Smooth muscle cell (in vitro differentiated cells): ENCODE results near the gene NAPA. TPM values are rescaled to one million over a fixed set of nuclear protein-coding genes. Genes with fewer than 3 reads are reported as not detected.
A peak's percentile ranks its signal among the peaks of the same experiment; 100 is the strongest.

Experiments used
- DNase-seq: peaks from one replicate; lab custom pipeline; 2025; ENCODE audit not compliant: unreplicated experiment; lab: John Stamatoyannopoulos, UW
- H2AFZ ChIP-seq: fragments of 200-600 bp; sonication (generic); 2 replicates; pipeline ENCODE4 v1.6.0; 2016; ENCODE audit warnings: antibody characterized with exemption, low read depth, mild to moderate bottlenecking
- H3F3A ChIP-seq: fragments of 200-600 bp; sonication (generic); 2 replicates; pipeline ENCODE4 v1.6.0; 2017; ENCODE audit warnings: antibody characterized with exemption, low read depth
- H3K27ac ChIP-seq: fragments of 200-600 bp; sonication (generic); 2 replicates; pipeline ENCODE4 v1.5.1; 2016; ENCODE audit warnings: low read depth, mild to moderate bottlenecking
- H3K27me3 ChIP-seq: fragments of 200-600 bp; sonication (generic); 2 replicates; pipeline ENCODE4 v1.6.1; 2016; ENCODE audit warnings: low read depth, mild to moderate bottlenecking
- H3K36me3 ChIP-seq: fragments of 200-600 bp; sonication (generic); 2 replicates; pipeline ENCODE4 v1.5.1; 2016; ENCODE audit warnings: low read depth
- H3K4me1 ChIP-seq: fragments of 200-600 bp; sonication (generic); 2 replicates; pipeline ENCODE4 v1.5.1; 2016; ENCODE audit warnings: low read depth
- H3K4me2 ChIP-seq: fragments of 200-600 bp; sonication (generic); 2 replicates; pipeline ENCODE4 v1.6.0; 2016; ENCODE audit warnings: mild to moderate bottlenecking
- H3K4me3 ChIP-seq: fragments of 200-600 bp; sonication (generic); 2 replicates; pipeline ENCODE4 v1.5.1; 2016; ENCODE audit warnings: mild to moderate bottlenecking
- H3K79me2 ChIP-seq: fragments of 200-600 bp; sonication (generic); 2 replicates; pipeline ENCODE4 v1.6.0; 2016; ENCODE audit warnings: low read depth, mild to moderate bottlenecking
- H3K9ac ChIP-seq: fragments of 200-600 bp; sonication (generic); 2 replicates; pipeline ENCODE4 v1.6.0; 2016; ENCODE audit warnings: low read depth
- H3K9me3 ChIP-seq: fragments of 200-600 bp; sonication (generic); replicated peaks from 2 replicates; pipeline ENCODE4 v1.5.1; 2016; ENCODE audit warnings: low read depth
- H4K20me1 ChIP-seq: fragments of 200-600 bp; sonication (generic); 2 replicates; pipeline ENCODE4 v1.6.0; 2016; ENCODE audit warnings: low read depth
- CTCF ChIP-seq: fragments of 200-600 bp; sonication (generic); IDR thresholded peaks from 2 replicates; pipeline ENCODE4 v1.5.1; 2017; ENCODE audit warnings: borderline replicate concordance, mild to moderate bottlenecking, antibody characterized with exemption; ENCODE audit not compliant: insufficient read depth, poor library complexity, severe bottlenecking
- WGBS: methylation state at CpG from one replicate; pipeline ENCODE4 v1.1.7; 2016; ENCODE audit warnings: low lambda C conversion rate; 5-methylcytosine and 5-hydroxymethylcytosine counted together
- polyA plus RNA-seq: library from polyadenylated mRNA; unstranded; fragments of >200 nt; fragmentation: Nextera tagmentation; extraction: Ambion mirVana; gene quantifications from 2 replicates; pipeline ENCODE4 v1.2.1, GENCODE V29; 2016
- total RNA-seq: library from RNA; depleted of rRNA; stranded (reverse); fragments of >200 nt; gene quantifications from 2 replicates; pipeline ENCODE4 v1.2.3, GENCODE V29; 2014

The NAPA gene
- total and polyA plus RNA-seq, 2 experiments from 2014 or later: 65.0 to 78.7 TPM

GRCh38 chr19:47447470-47448359, 67.1 kb downstream of the NAPA start:
- Histone ChIP-seq H3K27me3 (peaks cover 80% of the 10 kb centered on the region), H3K4me1 (no peaks in the 10 kb centered on the region), H2AFZ (no peak overlapping the region), H3K27ac (no peak overlapping the region), H3K4me2 (peak overlapping the region; percentile 80), H3F3A (no peaks in the 10 kb centered on the region), H3K9ac (no peak overlapping the region), H3K4me3 (peak overlapping the region; percentile 26), H3K9me3 (no peaks in the 10 kb centered on the region), H4K20me1 (no peaks in the 10 kb centered on the region), H3K79me2 (no peaks in the 10 kb centered on the region), H3K36me3 (no peaks in the 10 kb centered on the region)
- TF ChIP-seq CTCF: no peak
- WGBS: 7% methylated on average over 75 of the region's 95 CpGs
- DNase-seq: peak; percentile 6

GRCh38 chr19:47446534-47447469, 68.1 kb downstream of the NAPA start:
- Histone ChIP-seq H2AFZ (no peak overlapping the region), H3K4me3 (no peak overlapping the region), H3K27me3 (peaks cover 80% of the 10 kb centered on the region), H4K20me1 (no peaks in the 10 kb centered on the region), H3K4me2 (peak overlapping the region; percentile 80), H3K4me1 (no peaks in the 10 kb centered on the region), H3K9ac (no peak overlapping the region), H3K9me3 (no peaks in the 10 kb centered on the region), H3K36me3 (no peaks in the 10 kb centered on the region), H3K79me2 (no peaks in the 10 kb centered on the region), H3K27ac (no peak overlapping the region), H3F3A (no peaks in the 10 kb centered on the region)
- DNase-seq: no peak
- 23% methylated on average over 13 of the region's 28 CpGs for WGBS
- no peak for TF ChIP-seq CTCF

- no peaks in the 10 kb centered on the region for H4K20me1 ChIP-seq
- WGBS: 18% methylated on average over 7 of the region's 22 CpGs
- H2AFZ ChIP-seq: no peak overlapping the region
- DNase-seq: no peak
- H3K9ac ChIP-seq: no peak overlapping the region
- H3K4me2 ChIP-seq: no peak overlapping the region
- H3K4me1 ChIP-seq: no peaks in the 10 kb centered on the region
- H3K36me3 ChIP-seq: no peaks in the 10 kb centered on the region
- TF ChIP-seq CTCF: no peak
- no peak overlapping the region for H3K27ac ChIP-seq
- no peaks in the 10 kb centered on the region for H3K9me3 ChIP-seq
- H3K79me2 ChIP-seq: no peaks in the 10 kb centered on the region
- no peak overlapping the region for H3K4me3 ChIP-seq
- peaks cover 73% of the 10 kb centered on the region for H3K27me3 ChIP-seq
- H3F3A ChIP-seq: no peaks in the 10 kb centered on the region
Measured at GRCh38 chr19:47445937-47446402, 68.9 kb downstream of the NAPA start.
